Right lobe of liver (tissue), 4 donors: Measurements from ENCODE around the gene RAD51AP1.

Source experiments
- POLR2A ChIP-seq: fragments of 450-650 bp; IDR thresholded peaks from one replicate; pipeline ENCODE4 v1.6.1; 2017; ENCODE audit warnings: antibody characterized with exemption, mild to moderate bottlenecking
- TF ChIP-seq, protein P1 (sequence below), 4 donors: fragments of 200-600 bp in 3 of 4; fragments of 450-650 bp in 1 of 4; IDR thresholded peaks; one replicate each; pipeline versions ENCODE4 v1.5.1 to v1.8.0; 2016 to 2022; ENCODE audit warnings: antibody characterized with exemption in 4 of 4, mild to moderate bottlenecking in 2 of 4
- donor health status: DM: no; HTN: no; CAD: no.
- donor health status: DM: no; HTN: no; CAD: no.
- donor health status: DM: no; HTN: yes; CAD: no.

DNA sequence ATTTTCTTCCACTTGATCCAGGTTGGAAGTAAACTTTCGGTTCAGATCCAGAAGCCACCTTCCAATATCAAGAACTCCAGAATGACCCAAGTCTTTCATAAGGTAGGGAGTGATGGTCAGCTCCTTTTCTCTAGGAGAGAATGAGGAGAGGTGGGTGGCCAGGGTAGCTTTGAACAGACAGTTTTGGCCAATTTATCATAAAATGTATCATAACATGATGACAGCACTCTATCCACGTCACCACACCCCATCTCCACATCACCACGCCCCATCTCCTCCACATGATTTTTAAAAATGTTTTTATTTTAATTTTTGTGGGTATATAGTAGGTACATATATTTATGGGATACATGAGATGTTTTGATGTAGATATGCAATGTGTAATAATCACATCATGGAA is 50.2 kb downstream of the RAD51AP1 start:
- TF ChIP-seq, protein P1, sequence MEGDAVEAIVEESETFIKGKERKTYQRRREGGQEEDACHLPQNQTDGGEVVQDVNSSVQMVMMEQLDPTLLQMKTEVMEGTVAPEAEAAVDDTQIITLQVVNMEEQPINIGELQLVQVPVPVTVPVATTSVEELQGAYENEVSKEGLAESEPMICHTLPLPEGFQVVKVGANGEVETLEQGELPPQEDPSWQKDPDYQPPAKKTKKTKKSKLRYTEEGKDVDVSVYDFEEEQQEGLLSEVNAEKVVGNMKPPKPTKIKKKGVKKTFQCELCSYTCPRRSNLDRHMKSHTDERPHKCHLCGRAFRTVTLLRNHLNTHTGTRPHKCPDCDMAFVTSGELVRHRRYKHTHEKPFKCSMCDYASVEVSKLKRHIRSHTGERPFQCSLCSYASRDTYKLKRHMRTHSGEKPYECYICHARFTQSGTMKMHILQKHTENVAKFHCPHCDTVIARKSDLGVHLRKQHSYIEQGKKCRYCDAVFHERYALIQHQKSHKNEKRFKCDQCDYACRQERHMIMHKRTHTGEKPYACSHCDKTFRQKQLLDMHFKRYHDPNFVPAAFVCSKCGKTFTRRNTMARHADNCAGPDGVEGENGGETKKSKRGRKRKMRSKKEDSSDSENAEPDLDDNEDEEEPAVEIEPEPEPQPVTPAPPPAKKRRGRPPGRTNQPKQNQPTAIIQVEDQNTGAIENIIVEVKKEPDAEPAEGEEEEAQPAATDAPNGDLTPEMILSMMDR (IDR thresholded peaks at IDR 0.05): no peak
- no peak for TF ChIP-seq POLR2A
